Neural cell (in vitro differentiated cells): ENCODE data around the gene CASP2.

Experiments
- CTCF ChIP-seq: fragments of 450-650 bp; IDR thresholded peaks from 2 replicates; pipeline ENCODE4 v1.5.1; 2014; ENCODE audit warnings: antibody characterized with exemption, mild to moderate bottlenecking, moderate library complexity; ENCODE audit not compliant: poor library complexity, severe bottlenecking
- EP300 ChIP-seq: fragments of 450-650 bp; conservative IDR thresholded peaks from 2 replicates; pipeline ENCODE4 v1.6.1; 2014; ENCODE audit warnings: antibody characterized with exemption, mild to moderate bottlenecking, moderate library complexity; ENCODE audit not compliant: poor library complexity, severe bottlenecking
- EZH2 ChIP-seq: fragments of 200-600, 300-800 bp; shearing (Covaris generic), sonication (generic); IDR thresholded peaks from 2 replicates; pipeline ENCODE4 v1.6.1; 2014; ENCODE audit warnings: antibody characterized with exemption, low read length, borderline replicate concordance, mild to moderate bottlenecking; ENCODE audit not compliant: insufficient read depth, poor library complexity, severe bottlenecking
- MXI1 ChIP-seq: fragments of 450-650 bp; conservative IDR thresholded peaks from 2 replicates; pipeline ENCODE4 v1.6.1; 2014; ENCODE audit warnings: antibody characterized with exemption, mild to moderate bottlenecking; ENCODE audit not compliant: poor library complexity, severe bottlenecking
- POLR2AphosphoS5 ChIP-seq: IDR thresholded peaks from 2 replicates; pipeline ENCODE4 v1.6.1; 2012
- RAD21 ChIP-seq: fragments of 450-650 bp; conservative IDR thresholded peaks from 2 replicates; pipeline ENCODE4 v1.6.1; 2014; ENCODE audit warnings: antibody characterized with exemption, mild to moderate bottlenecking, moderate library complexity
- REST ChIP-seq: IDR thresholded peaks from 2 replicates; pipeline ENCODE4 v1.6.1; 2012; ENCODE audit warnings: borderline replicate concordance
- TAF1 ChIP-seq: IDR thresholded peaks from 2 replicates; pipeline ENCODE4 v1.6.1; 2012; ENCODE audit warnings: low read depth

GRCh38 chr7:143341842-143342241 lies 53.7 kb downstream of the CASP2 start:
- TF ChIP-seq RAD21 (no peak), CTCF (no peak), EZH2 (no peak), REST (no peak), TAF1 (no peak), MXI1 (no peak), POLR2AphosphoS5 (no peak), EP300 (no peak)
